ENCODE results near the gene CDK6. TPM values are rescaled to one million over a fixed set of nuclear protein-coding genes. Genes with fewer than 3 reads are reported as not detected.

Gene CDK6
- total RNA-seq, 1 donor from 2014 or later: 6.0 TPM

GRCh38 chr7:92614660-92615174 lies 221.7 kb downstream of the CDK6 start:
- Mint-ChIP-seq H3K36me3 (peaks cover 9% of the 10 kb centered on the region), H3K27me3 (ENCODE audit: insufficient read depth, low read depth) (no peaks in the 10 kb centered on the region), H3K27ac (no peak overlapping the region), H3K4me3 (no peak overlapping the region), H3K4me1 (no peaks in the 10 kb centered on the region), H3K9me3 (no peaks in the 10 kb centered on the region)
- H3K4me1 ChIP-seq: peaks cover 11% of the 10 kb centered on the region
- TF ChIP-seq CTCF (IDR thresholded peaks at IDR 0.05) (no peak), EZH2phosphoT487 (IDR thresholded peaks at IDR 0.05) (no peak), EZH2 (IDR thresholded peaks at IDR 0.05) (no peak)
- H3K79me2 ChIP-seq (ENCODE audit: low read depth): no peaks in the 10 kb centered on the region
- no peak overlapping the region for H3K4me2 ChIP-seq
- no peaks in the 10 kb centered on the region for H3K9me3 ChIP-seq (ENCODE audit: low read depth)
- no peaks in the 10 kb centered on the region for H3K27me3 ChIP-seq
- no peaks in the 10 kb centered on the region for H4K20me1 ChIP-seq (ENCODE audit: low read depth)
- H3K36me3 ChIP-seq: no peaks in the 10 kb centered on the region
- no peak overlapping the region for H3K4me3 ChIP-seq
- DNase-seq (ENCODE audit: low spot score): no peak
- H2AFZ ChIP-seq (replicated peaks): no peak overlapping the region
- H3F3A ChIP-seq (ENCODE audit: low read depth): peaks cover 5% of the 10 kb centered on the region
- H3K27ac ChIP-seq: no peak overlapping the region
- H3K9ac ChIP-seq: no peak overlapping the region

- no peak for DNase-seq (ENCODE audit: low spot score)
- Histone ChIP-seq H3K36me3 (no peaks in the 10 kb centered on the region), H3K4me2 (no peak overlapping the region), H3K9me3 (ENCODE audit: low read depth) (no peaks in the 10 kb centered on the region), H3K79me2 (ENCODE audit: low read depth) (no peaks in the 10 kb centered on the region), H2AFZ (replicated peaks) (no peak overlapping the region), H3K9ac (no peak overlapping the region), H3K27ac (no peak overlapping the region), H3K27me3 (no peaks in the 10 kb centered on the region), H3K4me1 (peaks cover 20% of the 10 kb centered on the region), H3K4me3 (no peak overlapping the region), H4K20me1 (ENCODE audit: low read depth) (no peaks in the 10 kb centered on the region), H3F3A (ENCODE audit: low read depth) (peaks cover 15% of the 10 kb centered on the region)
- H3K27ac Mint-ChIP-seq: no peak overlapping the region
- H3K27me3 Mint-ChIP-seq (ENCODE audit: insufficient read depth, low read depth): no peaks in the 10 kb centered on the region
- no peaks in the 10 kb centered on the region for H3K4me1 Mint-ChIP-seq
- TF ChIP-seq EZH2phosphoT487 (IDR thresholded peaks at IDR 0.05) (no peak), CTCF (IDR thresholded peaks at IDR 0.05) (no peak), EZH2 (IDR thresholded peaks at IDR 0.05) (no peak)
- no peak overlapping the region for H3K4me3 Mint-ChIP-seq
- H3K36me3 Mint-ChIP-seq: peaks cover 9% of the 10 kb centered on the region
- no peaks in the 10 kb centered on the region for H3K9me3 Mint-ChIP-seq
These were observed 222.7 kb downstream of the CDK6 start for GRCh38 chr7:92613720-92614119.

DNA sequence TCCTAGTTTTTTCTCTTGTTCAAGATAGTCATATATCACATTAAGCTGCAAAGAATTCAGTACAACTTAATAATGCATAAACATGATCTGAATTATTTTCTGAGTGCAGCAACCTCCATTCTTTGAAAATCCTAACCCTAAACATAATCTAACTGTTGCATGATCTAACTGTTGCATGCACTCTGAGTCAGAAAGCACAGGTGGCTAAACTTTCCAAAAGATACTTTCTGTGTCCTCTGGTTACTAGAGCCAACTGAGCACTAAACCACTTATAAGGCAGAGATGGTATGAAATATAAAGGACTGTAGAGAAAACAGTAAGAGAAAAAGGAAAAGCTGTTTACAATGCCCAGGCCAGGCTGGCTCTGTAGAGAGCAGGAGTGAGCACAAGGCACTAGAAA lies 223.2 kb downstream of the CDK6 start:
- Histone ChIP-seq H3K36me3 (no peaks in the 10 kb centered on the region), H3K27ac (no peak overlapping the region), H3K9ac (no peak overlapping the region), H3K79me2 (ENCODE audit: low read depth) (no peaks in the 10 kb centered on the region), H2AFZ (replicated peaks) (no peak overlapping the region), H3K4me2 (no peak overlapping the region), H3F3A (ENCODE audit: low read depth) (peaks cover 15% of the 10 kb centered on the region), H4K20me1 (ENCODE audit: low read depth) (no peaks in the 10 kb centered on the region), H3K9me3 (ENCODE audit: low read depth) (no peaks in the 10 kb centered on the region), H3K27me3 (peaks cover 5% of the 10 kb centered on the region), H3K4me3 (no peak overlapping the region), H3K4me1 (peaks cover 20% of the 10 kb centered on the region)
- DNase-seq (ENCODE audit: low spot score): no peak
- H3K27ac Mint-ChIP-seq: no peak overlapping the region
- TF ChIP-seq CTCF (IDR thresholded peaks at IDR 0.05) (no peak), EZH2 (IDR thresholded peaks at IDR 0.05) (no peak), EZH2phosphoT487 (IDR thresholded peaks at IDR 0.05) (no peak)
- H3K4me3 Mint-ChIP-seq: no peak overlapping the region
- H3K36me3 Mint-ChIP-seq: peaks cover 9% of the 10 kb centered on the region
- H3K27me3 Mint-ChIP-seq (ENCODE audit: insufficient read depth, low read depth): no peaks in the 10 kb centered on the region
- H3K4me1 Mint-ChIP-seq: no peaks in the 10 kb centered on the region
- H3K9me3 Mint-ChIP-seq: no peaks in the 10 kb centered on the region

All from neural progenitor cell (in vitro differentiated cells).